ENCODE measurements around the gene NUDT3.

The NUDT3 gene

GRCh38 chr6:34322732-34323131 is 69.7 kb downstream of the NUDT3 start:
- DNase-seq (ENCODE audit: low read depth, low spot score) = no peak

- DNase-seq (ENCODE audit: low read depth, low spot score) = no peak
Observed at GRCh38 chr6:34321821-34322220, 70.6 kb downstream of the NUDT3 start.

GRCh38 chr6:34319471-34319885 is 73.0 kb downstream of the NUDT3 start:
- no peak for DNase-seq (ENCODE audit: low read depth, low spot score)

- DNase-seq (ENCODE audit: low read depth, low spot score) = no peak
Observed at GRCh38 chr6:34318499-34319470, 73.7 kb downstream of the NUDT3 start.

- DNase-seq (ENCODE audit: low read depth, low spot score) = no peak
Observed at GRCh38 chr6:34317882-34318498, 74.5 kb downstream of the NUDT3 start.

GRCh38 chr6:34317172-34317477 is 75.3 kb downstream of the NUDT3 start:
- no peak for DNase-seq (ENCODE audit: low read depth, low spot score)

- DNase-seq (ENCODE audit: low read depth, low spot score) = no peak
Observed at GRCh38 chr6:34316431-34317171, 75.9 kb downstream of the NUDT3 start.

GRCh38 chr6:34315780-34316179 is 76.7 kb downstream of the NUDT3 start:
- no peak for DNase-seq (ENCODE audit: low read depth, low spot score)

GRCh38 chr6:34315256-34315655 is 77.2 kb downstream of the NUDT3 start:
- DNase-seq (ENCODE audit: low read depth, low spot score) = no peak

GRCh38 chr6:34312259-34312658 is 80.2 kb downstream of the NUDT3 start:
- DNase-seq (ENCODE audit: low read depth, low spot score) = no peak

GRCh38 chr6:34310817-34311216 is 81.7 kb downstream of the NUDT3 start:
- DNase-seq (ENCODE audit: low read depth, low spot score) = no peak

GRCh38 chr6:34308483-34308882 is 84.0 kb downstream of the NUDT3 start:
- DNase-seq (ENCODE audit: low read depth, low spot score) = no peak

- DNase-seq (ENCODE audit: low read depth, low spot score) = no peak
Observed at GRCh38 chr6:34305982-34306708, 86.3 kb downstream of the NUDT3 start.

- no peak for DNase-seq (ENCODE audit: low read depth, low spot score)
Observed at GRCh38 chr6:34305497-34305896, 87.0 kb downstream of the NUDT3 start.

- DNase-seq (ENCODE audit: low read depth, low spot score) = no peak
Observed at GRCh38 chr6:34304164-34304563, 88.3 kb downstream of the NUDT3 start.

- DNase-seq (ENCODE audit: low read depth, low spot score) = no peak
Observed at GRCh38 chr6:34302929-34303328, 89.5 kb downstream of the NUDT3 start.

GRCh38 chr6:34301408-34301807 is 91.1 kb downstream of the NUDT3 start:
- no peak for DNase-seq (ENCODE audit: low read depth, low spot score)

- no peak for DNase-seq (ENCODE audit: low read depth, low spot score)
Observed at GRCh38 chr6:34300332-34300751, 92.1 kb downstream of the NUDT3 start.

GRCh38 chr6:34298941-34299340 is 93.5 kb downstream of the NUDT3 start:
- no peak for DNase-seq (ENCODE audit: low read depth, low spot score)

- no peak for DNase-seq (ENCODE audit: low read depth, low spot score)
Observed at GRCh38 chr6:34295721-34296120, 96.7 kb downstream of the NUDT3 start.

GRCh38 chr6:34292954-34293353 is 99.5 kb downstream of the NUDT3 start:
- DNase-seq (ENCODE audit: low read depth, low spot score) = no peak

- DNase-seq (ENCODE audit: low read depth, low spot score) = no peak
Observed at GRCh38 chr6:34289137-34289536, 103.3 kb downstream of the NUDT3 start.

Measured in activated naive CD8-positive, alpha-beta T cell treated with anti-CD3 and anti-CD28 coated beads, Interleukin-2, amount 50 U/mL, for 16 hours (primary cell).